Measurements from ENCODE around the gene MTX3.

GRCh38 chr5:79961716-79962574, 29.1 kb downstream of the MTX3 start:
- TF ChIP-seq CTCF (IDR thresholded peaks at IDR 0.05 in 2 of 3, conservative IDR thresholded peaks at IDR 0.05 in 1 of 3; ENCODE audit: borderline replicate concordance in 1 of 3, insufficient read depth in 1 of 3, low read depth in 2 of 3, low read length in 2 of 3): no peak
- no peak for TF ChIP-seq EZH2phosphoT487 (IDR thresholded peaks at IDR 0.05; ENCODE audit: borderline replicate concordance)
- no peak for TF ChIP-seq POLR2A (IDR thresholded peaks at IDR 0.05; ENCODE audit: borderline replicate concordance, extremely low read depth, insufficient read depth, insufficient read length)
- TF ChIP-seq YY1 (IDR thresholded peaks at IDR 0.05; ENCODE audit: extremely low read depth, insufficient replicate concordance, low read depth, low read length): no peak

Data from HCT116 (cell line).